Gastrocnemius medialis (tissue), 4 donors: Measurements from ENCODE around the gene CWC15.

Experiments
- CTCF ChIP-seq, 5 experiments: fragments of 450-650 bp in 3 of 5; fragments of 200-600 bp in 2 of 5; sonication (generic) in 2 of 5; IDR thresholded peaks in 4 of 5; conservative IDR thresholded peaks in 1 of 5; 1 replicate in 4 of 5; 2 replicates in 1 of 5; pipeline ENCODE4 v1.5.1; 2016 to 2019; ENCODE audit warnings: antibody characterized with exemption in 5 of 5, mild to moderate bottlenecking in 3 of 5, moderate library complexity in 3 of 5
- POLR2A ChIP-seq, 2 donors: fragments of 450-650 bp; IDR thresholded peaks; one replicate each; pipeline ENCODE4 v1.6.1; 2017; ENCODE audit warnings: antibody characterized with exemption in 2 of 2, mild to moderate bottlenecking in 2 of 2, moderate library complexity in 2 of 2

GRCh38 chr11:94923004-94923334 lies 50.4 kb downstream of the CWC15 start:
- TF ChIP-seq CTCF (IDR thresholded peaks at IDR 0.05 in 4 of 5, conservative IDR thresholded peaks at IDR 0.05 in 1 of 5) (no peak), POLR2A (IDR thresholded peaks at IDR 0.05) (no peak)
